HFF-Myc (cell line): Measurements from ENCODE around the gene PTPRT.
A peak's percentile ranks its signal among the peaks of the same experiment; 100 is the strongest.

Experiments
- DNase-seq: peaks from one replicate; pipeline ENCODE4 v3.0.0-alpha.2; 2011; ENCODE audit warnings: low read depth; ENCODE audit errors: extremely low read depth
- H3K4me3 ChIP-seq: replicated peaks from 2 replicates; pipeline ENCODE4 v1.5.1; 2011; ENCODE audit warnings: low read depth, mild to moderate bottlenecking, control low read depth, low read length
- CTCF ChIP-seq: IDR thresholded peaks from 2 replicates; pipeline ENCODE4 v1.5.1; 2012; ENCODE audit warnings: mild to moderate bottlenecking, low read depth, low read length, control low read depth; ENCODE audit errors: missing control alignments

Gene PTPRT

GRCh38 chr20:43188861-43189553 lies 699 bp downstream of the PTPRT start:
- H3K4me3 ChIP-seq = no peak overlapping the region
- no peak for TF ChIP-seq CTCF
- DNase-seq = no peak

DNA sequence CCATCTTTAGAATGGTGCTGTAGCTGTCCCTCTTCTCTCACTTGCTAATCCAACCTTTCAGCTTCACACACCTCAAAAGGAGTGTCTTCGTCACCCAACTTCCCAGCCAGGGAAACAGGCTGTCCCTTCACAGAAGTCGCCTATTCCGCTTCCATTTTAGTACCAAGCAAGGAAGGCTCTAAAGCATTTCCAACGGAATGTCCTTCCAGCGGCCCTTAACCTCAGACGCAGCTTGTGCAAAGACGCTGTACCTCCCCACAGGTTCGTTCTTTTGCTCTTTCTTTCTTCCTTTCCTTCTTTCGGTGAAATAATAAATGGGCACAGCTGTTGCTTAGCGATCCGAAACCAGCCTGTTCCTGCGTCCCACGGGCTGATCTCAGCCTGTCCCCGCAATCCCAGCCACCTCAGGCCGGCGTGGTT lies 1.5 kb downstream of the PTPRT start:
- TF ChIP-seq CTCF = no peak
- no peak for DNase-seq
- H3K4me3 ChIP-seq = no peak overlapping the region

DNA sequence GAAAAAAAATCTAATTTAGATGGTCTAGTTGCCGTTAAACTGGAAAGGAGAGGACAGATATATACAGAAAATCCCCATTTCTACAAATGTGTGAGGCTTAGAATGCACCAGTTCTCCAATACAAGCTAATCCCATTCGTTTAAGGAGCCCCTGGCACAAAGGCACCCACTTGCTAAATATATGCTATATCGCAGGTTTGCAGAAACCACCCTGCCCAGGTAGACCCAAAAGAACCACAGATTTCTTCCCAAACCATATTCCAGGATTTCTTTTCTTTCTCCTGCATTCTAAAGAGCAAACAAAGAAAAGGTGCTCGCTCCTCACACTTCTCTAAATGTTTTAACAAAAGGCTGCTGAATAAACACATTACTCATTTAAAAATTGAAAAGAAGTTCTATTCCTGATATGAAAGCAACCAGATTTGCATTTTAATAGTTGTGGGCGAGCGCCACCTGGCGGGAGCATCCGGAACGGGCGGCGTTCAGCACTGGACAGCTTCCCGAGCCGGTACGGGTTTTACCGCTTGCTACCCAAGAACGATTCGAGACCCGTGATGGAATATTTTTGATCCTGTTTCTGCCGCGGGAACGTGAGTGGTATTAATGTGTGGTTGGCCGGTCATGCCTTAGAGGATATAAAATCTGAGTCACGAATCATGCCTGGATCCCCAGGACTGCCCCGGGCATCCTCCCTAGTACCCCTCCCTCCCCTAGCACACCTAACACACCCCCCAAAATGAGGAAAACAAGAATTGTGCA lies 2.1 kb downstream of the PTPRT start:
- TF ChIP-seq CTCF = peak; percentile 87
- DNase-seq = peak; percentile 6
- no peak overlapping the region for H3K4me3 ChIP-seq

- TF ChIP-seq CTCF = no peak
- DNase-seq = no peak
- H3K4me3 ChIP-seq = no peak overlapping the region
Measured at GRCh38 chr20:43186312-43186711, 3.4 kb downstream of the PTPRT start.

DNA sequence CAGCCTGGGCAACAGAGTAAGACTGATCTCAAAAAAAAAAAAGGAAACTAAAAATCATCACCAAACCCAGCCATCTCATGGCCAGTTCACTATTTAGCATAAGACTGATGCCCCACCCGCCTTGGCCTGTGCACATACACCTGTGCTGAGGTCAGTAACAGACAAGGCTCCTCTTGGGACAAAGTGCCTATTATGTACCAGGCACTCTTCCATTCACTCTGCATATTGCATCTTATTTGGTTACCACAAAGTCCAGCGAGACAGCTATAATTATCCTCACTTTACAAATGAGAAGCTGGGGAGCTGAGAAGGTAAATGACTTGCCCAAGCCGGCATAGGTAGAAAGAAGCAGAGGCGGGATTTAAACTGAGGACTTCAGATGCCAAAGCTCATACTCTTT lies 3.8 kb downstream of the PTPRT start:
- no peak overlapping the region for H3K4me3 ChIP-seq
- TF ChIP-seq CTCF = no peak
- no peak for DNase-seq

DNA sequence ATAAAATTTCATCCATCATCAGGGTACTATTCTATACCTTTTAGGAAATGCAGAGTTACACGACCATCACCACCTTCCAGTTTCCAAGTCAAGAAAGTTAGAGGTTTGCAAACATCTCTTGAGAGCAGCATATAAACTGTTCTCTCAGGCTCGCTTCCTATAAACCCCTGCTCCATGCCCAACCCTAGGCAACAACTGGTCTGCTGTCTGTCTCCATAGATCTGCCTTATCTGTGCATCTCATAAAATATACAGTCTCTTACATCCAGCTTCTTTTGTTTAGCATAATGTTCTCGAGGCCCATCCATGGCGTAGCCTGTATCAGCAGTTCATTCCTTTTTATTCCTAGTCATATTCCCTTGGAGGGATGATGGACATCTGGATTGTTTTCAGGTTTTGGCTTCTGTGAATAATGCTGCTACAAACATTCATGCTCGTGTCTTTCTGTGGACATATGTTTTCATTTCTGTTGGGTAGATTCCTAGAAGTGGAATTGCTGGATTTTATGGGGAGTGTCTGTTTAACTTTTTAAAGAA lies 6.1 kb downstream of the PTPRT start:
- no peak for TF ChIP-seq CTCF
- no peak overlapping the region for H3K4me3 ChIP-seq

GRCh38 chr20:43178080-43178479 lies 11.6 kb downstream of the PTPRT start:
- DNase-seq = no peak
- no peak overlapping the region for H3K4me3 ChIP-seq
- no peak for TF ChIP-seq CTCF

More for the DNA sequence above, 6.1 kb downstream of the PTPRT start:
- no peak for DNase-seq
